ENCODE data around the gene SETBP1. TPM values are rescaled to one million over a fixed set of nuclear protein-coding genes. Genes with fewer than 3 reads are reported as not detected.

Gene SETBP1
- total RNA-seq, 1 donor from 2014 or later = 12.0 TPM

DNA sequence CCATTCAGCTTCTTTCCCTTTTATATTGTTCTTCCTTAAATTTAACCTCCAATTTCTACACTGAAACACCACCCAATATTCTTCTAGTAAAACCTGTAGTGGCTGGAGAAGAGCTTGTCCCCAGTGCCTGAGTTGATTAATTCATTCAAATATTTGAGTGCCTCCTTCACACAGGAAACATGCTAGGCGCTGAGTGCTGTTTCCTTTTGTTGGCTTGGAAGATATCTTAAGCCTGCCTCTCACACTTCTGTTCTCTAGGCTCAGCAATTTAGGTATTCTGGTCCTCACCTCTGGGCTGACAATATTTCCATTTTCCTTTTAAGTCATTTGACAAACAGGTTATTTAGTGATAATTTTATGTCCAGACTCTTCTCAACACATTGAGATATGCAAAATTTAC lies 185.4 kb downstream of the SETBP1 start:
- no peak overlapping the region for H3K4me3 ChIP-seq
- no peaks in the 10 kb centered on the region for H3F3A ChIP-seq (ENCODE audit: low read depth)
- no peaks in the 10 kb centered on the region for H3K79me2 ChIP-seq (ENCODE audit: low read depth)
- H3K27me3 ChIP-seq = no peaks in the 10 kb centered on the region
- TF ChIP-seq, protein P1, sequence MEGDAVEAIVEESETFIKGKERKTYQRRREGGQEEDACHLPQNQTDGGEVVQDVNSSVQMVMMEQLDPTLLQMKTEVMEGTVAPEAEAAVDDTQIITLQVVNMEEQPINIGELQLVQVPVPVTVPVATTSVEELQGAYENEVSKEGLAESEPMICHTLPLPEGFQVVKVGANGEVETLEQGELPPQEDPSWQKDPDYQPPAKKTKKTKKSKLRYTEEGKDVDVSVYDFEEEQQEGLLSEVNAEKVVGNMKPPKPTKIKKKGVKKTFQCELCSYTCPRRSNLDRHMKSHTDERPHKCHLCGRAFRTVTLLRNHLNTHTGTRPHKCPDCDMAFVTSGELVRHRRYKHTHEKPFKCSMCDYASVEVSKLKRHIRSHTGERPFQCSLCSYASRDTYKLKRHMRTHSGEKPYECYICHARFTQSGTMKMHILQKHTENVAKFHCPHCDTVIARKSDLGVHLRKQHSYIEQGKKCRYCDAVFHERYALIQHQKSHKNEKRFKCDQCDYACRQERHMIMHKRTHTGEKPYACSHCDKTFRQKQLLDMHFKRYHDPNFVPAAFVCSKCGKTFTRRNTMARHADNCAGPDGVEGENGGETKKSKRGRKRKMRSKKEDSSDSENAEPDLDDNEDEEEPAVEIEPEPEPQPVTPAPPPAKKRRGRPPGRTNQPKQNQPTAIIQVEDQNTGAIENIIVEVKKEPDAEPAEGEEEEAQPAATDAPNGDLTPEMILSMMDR (IDR thresholded peaks at IDR 0.05) = no peak
- TF ChIP-seq EZH2phosphoT487 (IDR thresholded peaks at IDR 0.05) = no peak
- no peak for TF ChIP-seq EZH2 (IDR thresholded peaks at IDR 0.05)
- no peak overlapping the region for H3K4me3 Mint-ChIP-seq
- no peak overlapping the region for H3K27ac ChIP-seq
- no peaks in the 10 kb centered on the region for H3K27me3 Mint-ChIP-seq (ENCODE audit: insufficient read depth, low read depth)
- no peak for DNase-seq (ENCODE audit: low spot score)
- no peak overlapping the region for H3K4me2 ChIP-seq
- H3K36me3 ChIP-seq = no peaks in the 10 kb centered on the region
- no peaks in the 10 kb centered on the region for H3K9me3 Mint-ChIP-seq
- H3K36me3 Mint-ChIP-seq = no peaks in the 10 kb centered on the region
- no peaks in the 10 kb centered on the region for H4K20me1 ChIP-seq (ENCODE audit: low read depth)
- H3K27ac Mint-ChIP-seq = no peak overlapping the region
- peaks cover 9% of the 10 kb centered on the region for H3K4me1 ChIP-seq
- H3K9ac ChIP-seq = no peak overlapping the region
- H3K9me3 ChIP-seq (ENCODE audit: low read depth) = no peaks in the 10 kb centered on the region
- H3K4me1 Mint-ChIP-seq = peaks cover 23% of the 10 kb centered on the region
- H2AFZ ChIP-seq (replicated peaks) = no peak overlapping the region

DNA sequence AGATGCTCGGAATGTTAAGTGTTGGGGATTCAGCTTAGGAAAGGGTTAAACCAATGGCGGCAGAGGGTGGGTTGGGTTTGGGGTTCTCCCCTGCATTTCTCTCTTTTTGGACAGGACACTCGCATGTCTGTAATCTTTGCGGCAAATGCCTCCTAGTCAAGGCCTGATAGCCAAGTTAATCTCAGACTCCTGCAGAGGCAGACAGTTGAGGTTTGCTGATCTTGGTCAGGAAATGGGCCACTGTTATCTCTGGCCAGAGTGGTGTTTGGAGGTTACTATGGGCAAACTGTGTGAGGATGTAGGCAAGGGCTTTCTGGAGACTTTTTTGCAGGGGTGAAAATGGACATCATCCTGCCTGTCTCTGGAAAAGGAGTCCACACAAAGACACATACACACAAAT lies 188.8 kb downstream of the SETBP1 start:
- no peak overlapping the region for H3K9ac ChIP-seq
- Mint-ChIP-seq H3K9me3 (no peaks in the 10 kb centered on the region), H3K4me3 (no peak overlapping the region), H3K27ac (no peak overlapping the region), H3K36me3 (peaks cover 8% of the 10 kb centered on the region), H3K4me1 (peaks cover 20% of the 10 kb centered on the region), H3K27me3 (ENCODE audit: insufficient read depth, low read depth) (peaks cover 5% of the 10 kb centered on the region)
- no peaks in the 10 kb centered on the region for H4K20me1 ChIP-seq (ENCODE audit: low read depth)
- H3K4me2 ChIP-seq = no peak overlapping the region
- H3K79me2 ChIP-seq (ENCODE audit: low read depth) = no peaks in the 10 kb centered on the region
- no peaks in the 10 kb centered on the region for H3K27me3 ChIP-seq
- H3K36me3 ChIP-seq = no peaks in the 10 kb centered on the region
- TF ChIP-seq EZH2 (IDR thresholded peaks at IDR 0.05) = no peak
- TF ChIP-seq EZH2phosphoT487 (IDR thresholded peaks at IDR 0.05) = no peak
- TF ChIP-seq, protein P1 (IDR thresholded peaks at IDR 0.05) = no peak
- H2AFZ ChIP-seq (replicated peaks) = no peak overlapping the region
- no peak overlapping the region for H3K27ac ChIP-seq
- H3F3A ChIP-seq (ENCODE audit: low read depth) = no peaks in the 10 kb centered on the region
- no peak overlapping the region for H3K4me3 ChIP-seq
- no peak for DNase-seq (ENCODE audit: low spot score)
- H3K4me1 ChIP-seq = peaks cover 9% of the 10 kb centered on the region
- no peaks in the 10 kb centered on the region for H3K9me3 ChIP-seq (ENCODE audit: low read depth)

DNA sequence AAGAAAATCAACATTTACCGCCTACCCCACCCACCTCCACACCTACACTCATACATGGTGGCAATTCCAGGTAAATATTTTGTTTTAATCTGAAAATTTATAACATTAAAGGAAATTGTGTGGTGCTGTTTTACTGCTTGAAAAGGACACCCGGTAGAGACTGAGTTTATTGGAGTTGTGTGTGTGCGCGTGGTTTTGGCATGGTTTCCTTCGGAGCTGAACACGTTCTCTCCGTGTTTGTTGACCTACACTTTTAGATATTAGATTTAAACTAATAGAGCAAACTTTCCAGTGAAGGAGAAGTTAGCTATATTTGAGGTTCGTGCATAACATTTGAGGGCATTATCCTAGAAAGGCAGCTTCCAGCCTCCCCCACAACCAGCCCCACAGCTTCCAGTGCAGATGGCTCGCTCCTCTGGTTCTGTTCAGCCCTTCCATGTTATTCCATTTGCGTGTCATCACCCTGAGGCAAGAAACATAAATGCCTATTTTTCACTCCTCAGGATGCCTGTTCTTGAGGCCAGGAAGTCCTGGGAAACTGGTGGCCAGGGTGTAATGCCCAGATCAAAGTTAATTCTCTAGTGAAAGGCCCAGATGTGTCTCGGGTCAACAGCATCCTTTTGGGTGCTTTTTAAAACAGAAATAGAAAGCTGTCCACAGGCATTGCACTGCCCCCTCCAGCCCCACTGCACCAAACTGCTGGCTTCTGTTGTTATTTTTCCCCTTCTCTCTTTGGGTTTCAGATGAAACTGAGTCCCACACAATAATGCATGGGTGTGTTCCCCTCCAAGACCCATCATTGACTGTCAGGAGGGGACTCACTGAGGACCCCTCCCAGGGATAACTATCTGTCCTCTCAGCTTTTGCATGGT lies 190.2 kb downstream of the SETBP1 start:
- H3K4me3 ChIP-seq = no peak overlapping the region
- no peaks in the 10 kb centered on the region for H3K36me3 ChIP-seq
- H4K20me1 ChIP-seq (ENCODE audit: low read depth) = no peaks in the 10 kb centered on the region
- H3K9ac ChIP-seq = no peak overlapping the region
- no peak overlapping the region for H3K27ac ChIP-seq
- H3K4me2 ChIP-seq = no peak overlapping the region
- no peaks in the 10 kb centered on the region for H3K27me3 ChIP-seq
- peaks cover 9% of the 10 kb centered on the region for H3K4me1 ChIP-seq
- H2AFZ ChIP-seq (replicated peaks) = no peak overlapping the region
- no peak for DNase-seq (ENCODE audit: low spot score)
- Mint-ChIP-seq H3K4me3 (no peak overlapping the region), H3K9me3 (no peaks in the 10 kb centered on the region), H3K36me3 (peaks cover 13% of the 10 kb centered on the region), H3K27me3 (ENCODE audit: insufficient read depth, low read depth) (peaks cover 5% of the 10 kb centered on the region), H3K4me1 (peaks cover 17% of the 10 kb centered on the region), H3K27ac (no peak overlapping the region)
- H3K79me2 ChIP-seq (ENCODE audit: low read depth) = no peaks in the 10 kb centered on the region
- no peaks in the 10 kb centered on the region for H3K9me3 ChIP-seq (ENCODE audit: low read depth)
- TF ChIP-seq EZH2phosphoT487 (IDR thresholded peaks at IDR 0.05) (no peak), EZH2 (IDR thresholded peaks at IDR 0.05) (no peak)
- TF ChIP-seq, protein P1 (IDR thresholded peaks at IDR 0.05) = no peak
- H3F3A ChIP-seq (ENCODE audit: low read depth) = no peaks in the 10 kb centered on the region

Measured in neural progenitor cell (in vitro differentiated cells).